Spleen (tissue), 11 donors: Measurements from ENCODE around the gene MARK1. TPM values are rescaled to one million over a fixed set of nuclear protein-coding genes. Genes with fewer than 3 reads are reported as not detected.

Experiments
- DNase-seq: peaks from one replicate; pipeline ENCODE4 v3.0.0-alpha.2; 2020
- H3K27ac ChIP-seq, 8 donors: fragments of 200-600 bp; sonication (generic) in 7 of 8; 1 replicate in 4 of 8; 2 replicates in 4 of 8; pipeline versions ENCODE4 v1.5.0 to v1.8.0; 2016 to 2021; ENCODE audit warnings: inconsistent platforms in 4 of 8, mild to moderate bottlenecking in 4 of 8, moderate library complexity in 1 of 8
- H3K27me3 ChIP-seq, 7 donors: fragments of 200-600 bp; sonication (generic) in 6 of 7; replicated peaks in 1 of 7; 1 replicate in 4 of 7; 2 replicates in 3 of 7; pipeline versions ENCODE4 v1.5.0 to v1.8.0; 2016 to 2021; ENCODE audit warnings: inconsistent platforms in 3 of 7, mild to moderate bottlenecking in 1 of 7
- H3K36me3 ChIP-seq, 6 donors: fragments of 200-600 bp; sonication (generic) in 5 of 6; 1 replicate in 4 of 6; 2 replicates in 2 of 6; pipeline versions ENCODE4 v1.5.0 to v1.8.0; 2016 to 2021; ENCODE audit warnings: inconsistent platforms in 2 of 6
- H3K4me1 ChIP-seq, 6 donors: fragments of 200-600 bp; sonication (generic) in 5 of 6; 1 replicate in 3 of 6; 2 replicates in 3 of 6; pipeline versions ENCODE4 v1.5.0 to v1.8.0; 2016 to 2021; ENCODE audit warnings: inconsistent platforms in 3 of 6
- H3K4me3 ChIP-seq, 8 donors: fragments of 200-600 bp; sonication (generic) in 7 of 8; 1 replicate in 4 of 8; 2 replicates in 4 of 8; pipeline versions ENCODE4 v1.5.0 to v1.8.0; 2016 to 2021; ENCODE audit warnings: inconsistent platforms in 4 of 8, mild to moderate bottlenecking in 4 of 8, moderate library complexity in 2 of 8
- H3K9me3 ChIP-seq, 8 donors: fragments of 200-600 bp; sonication (generic) in 7 of 8; 1 replicate in 4 of 8; 2 replicates in 4 of 8; pipeline versions ENCODE4 v1.5.0 to v1.8.0; 2016 to 2021; ENCODE audit warnings: inconsistent platforms in 4 of 8
- CTCF ChIP-seq, 11 experiments: fragments of 200-600 bp in 7 of 11; fragments of 450-650 bp in 4 of 11; sonication (generic) in 4 of 11; IDR thresholded peaks in 8 of 11; conservative IDR thresholded peaks in 3 of 11; 1 replicate in 7 of 11; 2 replicates in 4 of 11; pipeline versions ENCODE4 v1.4.0 to v1.8.0; 2016 to 2021; ENCODE audit warnings: antibody characterized with exemption in 11 of 11, inconsistent platforms in 4 of 11, mild to moderate bottlenecking in 1 of 11
- POLR2A ChIP-seq, 3 donors: fragments of 450-650 bp; IDR thresholded peaks; one replicate each; pipeline ENCODE4 v1.5.1; 2017; ENCODE audit warnings: antibody characterized with exemption in 3 of 3, mild to moderate bottlenecking in 1 of 3
- POLR2AphosphoS5 ChIP-seq, 3 donors: sonication (generic); formaldehyde crosslinking; IDR thresholded peaks; one replicate each; pipeline ENCODE4 v1.5.1; 2017; ENCODE audit warnings: antibody characterized with exemption in 3 of 3
- WGBS, 5 donors: extraction: QIAGEN DNeasy Blood & Tissue Kit in 3 of 5; methylation state at CpG; one replicate each; pipeline versions ENCODE4 v1.1.5 to v1.1.7; 2013 to 2018; 5-methylcytosine and 5-hydroxymethylcytosine counted together
- intact Hi-C: fragments of 100-400 bp; cut with DNase I; formaldehyde crosslinking; loops from one replicate; pipeline ENCODE4 v1.15.0; 2023; ENCODE audit warnings: low total_unique reads
- polyA plus RNA-seq, 3 donors: library from polyadenylated mRNA; stranded (reverse); fragments of 200-250 nt; gene quantifications; one replicate each; pipeline ENCODE4 v1.2.1, GENCODE V29; 2013
- total RNA-seq, 7 donors: library from RNA; depleted of rRNA in 3 of 7; stranded (reverse); fragments of >200 nt in 3 of 7; fragmentation: NEBNext Ultra II Directional in 4 of 7; extraction: Animal tissue kit (Norgen Biotek cat#: 25700) in 4 of 7; gene quantifications; one replicate each; pipeline versions ENCODE4 v1.1.0 to v1.2.1, GENCODE V29; 2016 to 2021
- donor health status: healthy with polysubstance abuse.
- donor health status: DM: no; HTN: no; CAD: no; lungs with moderate emphysema.
- donor health status: DM: no; HTN: no; CAD: no.
- donor health status: Bipolar disorder and iron deficiency.
- donor health status: healthy.
- donor health status: DM: no; HTN: no; CAD: no.
- donor health status: DM: yes; HTN: yes; CAD: no.

MARK1 gene
- total and polyA plus RNA-seq, 10 donors = 0.59 to 3.9 (median 2.1) TPM

GRCh38 chr1:220690140-220691052 is 162.5 kb downstream of the MARK1 start, which contains the start of gene C1orf115:
TSS of gene C1orf115 (plus strand) at chr1:220690363. CDS start at chr1:220690403, 40 bp downstream.
- intact Hi-C loops = no loop called here
- peak within 1 kb of the TSS; percentile 45 to 84 (median 69) for H3K4me3 ChIP-seq
- peaks cover 0 to 28% (median 6%) of the 10 kb centered on the region in 7 donors for H3K27me3 ChIP-seq
- WGBS, 5 donors = 4 to 8% (median 5%) methylated on average over 46 to 96 of the region's 96 CpGs
- H3K9me3 ChIP-seq = no peaks in the 10 kb centered on the region
- H3K4me1 ChIP-seq = peaks cover 2 to 24% (median 15%) of the 10 kb centered on the region in 6 donors
- peak within 1 kb of the TSS; percentile 28 to 87 (median 82) for H3K27ac ChIP-seq
- H3K36me3 ChIP-seq = no peaks in the 10 kb centered on the region
- TF ChIP-seq POLR2AphosphoS5 (IDR thresholded peaks at IDR 0.05) (peak; percentile 82 to 92 (median 85)), POLR2A (IDR thresholded peaks at IDR 0.05) (peak in 1 of 3 donors; percentile 35), CTCF (IDR thresholded peaks at IDR 0.05 in 8 of 11, conservative IDR thresholded peaks at IDR 0.05 in 3 of 11) (peak; percentile 90 to 99 (median 97))
- DNase-seq = peak; percentile 92

GRCh38 chr1:220691053-220691684 is 163.2 kb downstream of the MARK1 start:
- peaks cover 0 to 28% (median 6%) of the 10 kb centered on the region in 7 donors for H3K27me3 ChIP-seq
- H3K36me3 ChIP-seq = no peaks in the 10 kb centered on the region
- H3K9me3 ChIP-seq = no peaks in the 10 kb centered on the region
- H3K4me3 ChIP-seq = peak overlapping the region; percentile 45 to 84 (median 69)
- H3K4me1 ChIP-seq = peaks cover 2 to 24% (median 15%) of the 10 kb centered on the region in 6 donors
- DNase-seq = no peak
- TF ChIP-seq CTCF (IDR thresholded peaks at IDR 0.05 in 8 of 11, conservative IDR thresholded peaks at IDR 0.05 in 3 of 11) = no peak
- no peak for TF ChIP-seq POLR2AphosphoS5 (IDR thresholded peaks at IDR 0.05)
- no peak for TF ChIP-seq POLR2A (IDR thresholded peaks at IDR 0.05)
- H3K27ac ChIP-seq = peak overlapping the region in 7 of 8 donors; percentile 74 to 87 (median 83)
- intact Hi-C loops = no loop called here
- WGBS, 5 donors = 64 to 81% (median 68%) methylated on average over 14 of the region's 14 CpGs

GRCh38 chr1:220692436-220693228 is 164.7 kb downstream of the MARK1 start:
- Histone ChIP-seq H3K27ac (no peak overlapping the region), H3K4me3 (peak overlapping the region in 2 of 8 donors; percentile 80 to 84), H3K36me3 (peaks cover 0 to 13% (median 0%) of the 10 kb centered on the region in 6 donors), H3K4me1 (peaks cover 2 to 24% (median 15%) of the 10 kb centered on the region in 6 donors), H3K27me3 (peaks cover 0 to 28% (median 6%) of the 10 kb centered on the region in 7 donors), H3K9me3 (no peaks in the 10 kb centered on the region)
- no peak for DNase-seq
- intact Hi-C loops = no loop called here
- WGBS, 5 donors = 89 to 97% (median 91%) methylated on average over 8 of the region's 8 CpGs
- no peak for TF ChIP-seq POLR2AphosphoS5 (IDR thresholded peaks at IDR 0.05)
- no peak for TF ChIP-seq POLR2A (IDR thresholded peaks at IDR 0.05)
- TF ChIP-seq CTCF (IDR thresholded peaks at IDR 0.05 in 8 of 11, conservative IDR thresholded peaks at IDR 0.05 in 3 of 11) = no peak
